Measurements from ENCODE around the gene ZNF362. TPM values are rescaled to one million over a fixed set of nuclear protein-coding genes. Genes with fewer than 3 reads are reported as not detected.

The ZNF362 gene
- total and polyA plus RNA-seq, 2 of the 13 experiments (the other 11 are each of a cell fraction or from before 2014, with no cell fraction given) = 8.3 to 14.2 TPM

- TF ChIP-seq SP5 (CRISPR knock-in tag; IDR thresholded peaks at IDR 0.05; ENCODE audit: borderline replicate concordance, low read depth) = no peak
These were observed 1.8 kb downstream of the ZNF362 start (continued) for GRCh38 chr1:33257772-33258712.

GRCh38 chr1:33258788-33259274 lies 2.5 kb downstream of the ZNF362 start:
- intact Hi-C loops (cut with micrococcal nuclease; ENCODE audit: unreplicated experiment) (loop anchor here (5.0 to 10.0 kb wide), 2 partner anchors 42 to 134 kb away; no protein-coding TSS in a partner anchor), in situ Hi-C loops (cut with HindIII; ENCODE audit: extremely low pct_ligation_motif_present, low pct_unique_long_range_greater_than_20kb) (no loop called here)
- H3K27ac ChIP-seq (ENCODE audit: extremely low read length, insufficient read depth, low read length) = peak overlapping the region; percentile 97
- peaks cover 59% of the 10 kb centered on the region for H3K4me1 ChIP-seq (ENCODE audit: insufficient read depth, low read length)
- H2AFZ ChIP-seq (ENCODE audit: low read length) = no peak overlapping the region
- H3K4me3 ChIP-seq (replicated peaks in 1 of 3; ENCODE audit: insufficient read depth in 1 of 3, low read depth in 2 of 3, low read length in 3 of 3) = peak overlapping the region; percentile 72 to 98 (median 86)
- peaks cover 2 to 6% of the 10 kb centered on the region in 2 experiments; a peak in 2 of 5 replicates for H3K36me3 ChIP-seq (replicated peaks in 1 of 2; ENCODE audit: control insufficient read depth in 1 of 2, insufficient read depth in 2 of 2, low read length in 2 of 2)
- peaks cover 50% of the 10 kb centered on the region for H3K79me2 ChIP-seq (ENCODE audit: insufficient read depth, low read length)
- CTCF ChIA-PET (ENCODE audit: low intra/inter-chr PET ratio, low total read pairs) = no interaction called here
- 0% methylated on average over 2 of the region's 2 CpGs for WGBS (ENCODE audit: low lambda C conversion rate)
- no peaks in the 10 kb centered on the region; a peak in 1 of 5 replicates for H3K27me3 ChIP-seq (ENCODE audit: control insufficient read depth in 1 of 2, insufficient read depth in 2 of 2, low read length in 2 of 2)
- H3K4me2 ChIP-seq (ENCODE audit: low read depth, low read length) = peak overlapping the region; percentile 95
- FAIRE-seq (peak; percentile 96), ATAC-seq (peak; percentile 73), DNase-seq (ENCODE audit: low spot score) (peak; percentile 91)
- peaks cover 13% of the 10 kb centered on the region for H4K20me1 ChIP-seq (ENCODE audit: insufficient read depth, low read length)
- H3K9me3 ChIP-seq (ENCODE audit: low read length) = no peaks in the 10 kb centered on the region
- H3K9ac ChIP-seq (ENCODE audit: insufficient read depth, low read depth, low read length) = peak overlapping the region; percentile 90
- POLR2A ChIA-PET = interaction anchor here (0.7 to 1.9 kb wide), 7 partner anchors 10 to 89 kb away, joined by 3 to 10 read pairs (median 5); no protein-coding TSS in a partner anchor
- no TSS peak for BruUV-seq (replicated peaks)
- TF ChIP-seq DZIP1 (CRISPR knock-in tag; IDR thresholded peaks at IDR 0.05) (no peak), IRX3 (CRISPR knock-in tag; IDR thresholded peaks at IDR 0.05; ENCODE audit: borderline replicate concordance, low read depth) (no peak), ZFP91 (CRISPR knock-in tag; IDR thresholded peaks at IDR 0.05; ENCODE audit: borderline replicate concordance) (no peak), ZNF605 (CRISPR knock-in tag; IDR thresholded peaks at IDR 0.05) (no peak; the same call in 1 of the 2 replicates), TMF1 (CRISPR knock-in tag; IDR thresholded peaks at IDR 0.05; ENCODE audit: low read depth) (no peak), GATA4 (IDR thresholded peaks at IDR 0.05; ENCODE audit: borderline replicate concordance, low read depth) (no peak), ATF2 (CRISPR knock-in tag; IDR thresholded peaks at IDR 0.05) (peak; percentile 23; the same call in 1 of the 2 replicates), ZNF224 (CRISPR knock-in tag; IDR thresholded peaks at IDR 0.05) (no peak), KDM6A (CRISPR knock-in tag; IDR thresholded peaks at IDR 0.05; ENCODE audit: low read depth) (peak; percentile 88; the same call in 1 of the 2 replicates), SNAPC2 (CRISPR knock-in tag; IDR thresholded peaks at IDR 0.05) (no peak), CERS6 (CRISPR knock-in tag; IDR thresholded peaks at IDR 0.05) (no peak), FOXK1 (CRISPR knock-in tag; IDR thresholded peaks at IDR 0.05; ENCODE audit: borderline replicate concordance, low read depth) (peak; percentile 29; the same call in 1 of the 2 replicates)

Measured in HepG2 (cell line).